CD4-positive, alpha-beta T cell treated with Interleukin-21 for 1 hour (primary cell): ENCODE measurements around the gene ADAMTS2.

Source experiments
- DNase-seq: peaks from one replicate; pipeline ENCODE4 v3.0.0-alpha.2; 2020

Gene ADAMTS2

GRCh38 chr5:179310439-179311090 is 34.7 kb downstream of the ADAMTS2 start:
- DNase-seq: no peak

GRCh38 chr5:179309751-179310320 is 35.4 kb downstream of the ADAMTS2 start:
- DNase-seq: no peak

- no peak for DNase-seq
Observed at GRCh38 chr5:179309383-179309670, 35.9 kb downstream of the ADAMTS2 start.

- no peak for DNase-seq
Observed at GRCh38 chr5:179308563-179309382, 36.5 kb downstream of the ADAMTS2 start.

- no peak for DNase-seq
Observed at GRCh38 chr5:179307931-179308471, 37.3 kb downstream of the ADAMTS2 start.

- no peak for DNase-seq
Observed at GRCh38 chr5:179307013-179307800, 38.1 kb downstream of the ADAMTS2 start.

GRCh38 chr5:179306191-179307012 is 38.9 kb downstream of the ADAMTS2 start:
- no peak for DNase-seq

GRCh38 chr5:179304871-179305270 is 40.4 kb downstream of the ADAMTS2 start:
- no peak for DNase-seq

GRCh38 chr5:179304466-179304865 is 40.8 kb downstream of the ADAMTS2 start:
- DNase-seq: no peak

- DNase-seq: no peak
Observed at GRCh38 chr5:179303451-179304200, 41.6 kb downstream of the ADAMTS2 start.

- DNase-seq: no peak
Observed at GRCh38 chr5:179302499-179303185, 42.6 kb downstream of the ADAMTS2 start.

- DNase-seq: no peak
Observed at GRCh38 chr5:179301796-179302195, 43.5 kb downstream of the ADAMTS2 start.

- no peak for DNase-seq
Observed at GRCh38 chr5:179301376-179301775, 43.9 kb downstream of the ADAMTS2 start.

GRCh38 chr5:179300581-179301180 is 44.6 kb downstream of the ADAMTS2 start:
- DNase-seq: no peak

GRCh38 chr5:179298181-179298993 is 46.9 kb downstream of the ADAMTS2 start:
- DNase-seq: no peak

- DNase-seq: no peak
Observed at GRCh38 chr5:179297486-179298180, 47.6 kb downstream of the ADAMTS2 start.

- DNase-seq: no peak
Observed at GRCh38 chr5:179297026-179297425, 48.2 kb downstream of the ADAMTS2 start.

GRCh38 chr5:179296150-179296821 is 49.0 kb downstream of the ADAMTS2 start:
- no peak for DNase-seq
